Osteoblast (primary cell): ENCODE results near the gene PRRG2. TPM values are rescaled to one million over a fixed set of nuclear protein-coding genes. Genes with fewer than 3 reads are reported as not detected.

ENCODE experiments used
- DNase-seq: peaks from one replicate; pipeline ENCODE4 v3.0.0; 2011; ENCODE audit warnings: low spot score, mixed read lengths; ENCODE audit not compliant: insufficient read length; ENCODE audit errors: missing footprints
- H2AFZ ChIP-seq: 2 replicates; pipeline ENCODE4 v1.6.0; 2011; ENCODE audit warnings: mild to moderate bottlenecking, low read length
- H3K27ac ChIP-seq: 2 replicates; pipeline ENCODE4 v1.5.1; 2011; ENCODE audit warnings: mild to moderate bottlenecking, low read depth, low read length, moderate library complexity
- H3K27me3 ChIP-seq: 2 replicates; pipeline ENCODE4 v1.6.0; 2012; ENCODE audit warnings: mild to moderate bottlenecking, control low read depth, inconsistent platforms, low read length, moderate library complexity; ENCODE audit not compliant: insufficient read depth
- H3K36me3 ChIP-seq: 2 replicates; pipeline ENCODE4 v1.5.1; 2011; ENCODE audit warnings: mild to moderate bottlenecking, low read length, control low read depth, moderate library complexity; ENCODE audit not compliant: insufficient read depth
- H3K4me1 ChIP-seq: 2 replicates; pipeline ENCODE4 v1.5.1; 2011; ENCODE audit warnings: mild to moderate bottlenecking, low read length, control low read depth, moderate library complexity; ENCODE audit not compliant: insufficient read depth
- H3K4me2 ChIP-seq: 2 replicates; pipeline ENCODE4 v1.6.0; 2011; ENCODE audit warnings: mild to moderate bottlenecking, low read length; ENCODE audit not compliant: insufficient read depth
- H3K4me3 ChIP-seq: fragments of 200-600 bp; sonication (generic); 3 replicates; pipeline ENCODE4 v1.5.1; 2012; ENCODE audit warnings: mild to moderate bottlenecking, low read length, inconsistent platforms; ENCODE audit not compliant: insufficient read depth
- H3K79me2 ChIP-seq: 2 replicates; pipeline ENCODE4 v1.6.0; 2012; ENCODE audit warnings: mild to moderate bottlenecking, low read length, control low read depth, inconsistent platforms; ENCODE audit not compliant: insufficient read depth
- H3K9me3 ChIP-seq: 2 replicates; pipeline ENCODE4 v1.5.1; 2011; ENCODE audit warnings: low read depth, low read length, control low read depth
- H4K20me1 ChIP-seq: 2 replicates; pipeline ENCODE4 v1.6.0; 2012; ENCODE audit warnings: mild to moderate bottlenecking, low read length, control low read depth; ENCODE audit not compliant: insufficient read depth
- total RNA-seq: library from RNA; depleted of rRNA; stranded (reverse); fragments of >200 nt; gene quantifications from 2 replicates; pipeline ENCODE4 v1.2.3, GENCODE V29; 2012
- TF ChIP-seq, protein P1 (sequence below): IDR thresholded peaks from 2 replicates; pipeline ENCODE4 v1.5.1; 2011; ENCODE audit warnings: mild to moderate bottlenecking, low read depth, low read length, moderate library complexity; ENCODE audit errors: extremely low read depth

The PRRG2 gene
- total RNA-seq, 1 donor = under 0.01 TPM

DNA sequence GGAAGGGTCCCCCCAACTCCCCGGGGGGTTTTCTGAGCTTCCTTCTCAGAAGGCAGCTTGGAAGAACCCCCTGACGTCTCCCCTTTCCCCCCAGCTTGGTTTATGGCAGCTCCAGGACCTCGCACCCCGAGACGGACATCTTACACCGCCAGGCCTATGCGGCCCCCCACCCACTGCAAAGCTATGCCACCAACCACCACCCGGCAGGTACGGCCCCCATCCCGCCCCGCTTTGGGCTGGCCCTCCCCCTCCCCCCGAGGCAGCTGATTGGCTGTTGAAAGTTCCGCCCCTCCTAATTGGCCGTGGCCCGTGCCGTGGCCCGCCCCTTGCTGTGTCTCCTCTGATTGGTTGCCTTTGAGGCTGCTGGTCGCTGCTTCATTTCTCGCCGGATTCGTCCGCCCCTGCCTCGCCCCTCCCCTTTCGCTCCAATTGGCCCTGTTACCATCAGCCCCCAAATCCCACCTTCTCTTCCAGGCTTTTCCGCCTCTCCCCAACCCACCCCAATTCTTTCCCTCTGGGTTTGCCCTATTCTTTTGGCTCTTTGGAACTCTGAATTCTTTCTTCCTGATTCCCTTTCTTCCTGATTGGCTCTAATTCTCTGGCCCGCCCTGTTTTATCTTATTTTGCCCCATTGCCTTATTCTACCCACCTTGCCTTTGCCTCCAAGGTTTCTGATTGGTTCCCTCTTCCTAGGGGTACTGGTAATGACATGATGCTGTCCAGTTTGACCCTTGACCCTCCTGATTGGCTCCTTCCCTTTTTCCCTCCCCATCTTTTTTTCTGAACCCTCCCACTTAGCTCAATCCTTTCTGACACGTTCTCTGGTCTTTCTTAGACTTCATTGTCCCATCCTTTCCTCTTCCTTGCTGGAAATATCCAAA, 12.4 kb downstream of the PRRG2 start:
- peak; percentile 100 for DNase-seq
- peak overlapping the region; percentile 90 for H3K4me2 ChIP-seq
- peaks cover 45% of the 10 kb centered on the region for H3K79me2 ChIP-seq
- TF ChIP-seq, protein P1, sequence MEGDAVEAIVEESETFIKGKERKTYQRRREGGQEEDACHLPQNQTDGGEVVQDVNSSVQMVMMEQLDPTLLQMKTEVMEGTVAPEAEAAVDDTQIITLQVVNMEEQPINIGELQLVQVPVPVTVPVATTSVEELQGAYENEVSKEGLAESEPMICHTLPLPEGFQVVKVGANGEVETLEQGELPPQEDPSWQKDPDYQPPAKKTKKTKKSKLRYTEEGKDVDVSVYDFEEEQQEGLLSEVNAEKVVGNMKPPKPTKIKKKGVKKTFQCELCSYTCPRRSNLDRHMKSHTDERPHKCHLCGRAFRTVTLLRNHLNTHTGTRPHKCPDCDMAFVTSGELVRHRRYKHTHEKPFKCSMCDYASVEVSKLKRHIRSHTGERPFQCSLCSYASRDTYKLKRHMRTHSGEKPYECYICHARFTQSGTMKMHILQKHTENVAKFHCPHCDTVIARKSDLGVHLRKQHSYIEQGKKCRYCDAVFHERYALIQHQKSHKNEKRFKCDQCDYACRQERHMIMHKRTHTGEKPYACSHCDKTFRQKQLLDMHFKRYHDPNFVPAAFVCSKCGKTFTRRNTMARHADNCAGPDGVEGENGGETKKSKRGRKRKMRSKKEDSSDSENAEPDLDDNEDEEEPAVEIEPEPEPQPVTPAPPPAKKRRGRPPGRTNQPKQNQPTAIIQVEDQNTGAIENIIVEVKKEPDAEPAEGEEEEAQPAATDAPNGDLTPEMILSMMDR = no peak
- peaks cover 25% of the 10 kb centered on the region for H3K36me3 ChIP-seq
- H2AFZ ChIP-seq = peak overlapping the region; percentile 78
- H3K27ac ChIP-seq = peak overlapping the region; percentile 53
- H3K4me3 ChIP-seq = peak overlapping the region; percentile 87
- H3K4me1 ChIP-seq = peaks cover 22% of the 10 kb centered on the region
- no peaks in the 10 kb centered on the region for H3K27me3 ChIP-seq
- peaks cover 23% of the 10 kb centered on the region for H4K20me1 ChIP-seq
- H3K9me3 ChIP-seq = no peaks in the 10 kb centered on the region

DNA sequence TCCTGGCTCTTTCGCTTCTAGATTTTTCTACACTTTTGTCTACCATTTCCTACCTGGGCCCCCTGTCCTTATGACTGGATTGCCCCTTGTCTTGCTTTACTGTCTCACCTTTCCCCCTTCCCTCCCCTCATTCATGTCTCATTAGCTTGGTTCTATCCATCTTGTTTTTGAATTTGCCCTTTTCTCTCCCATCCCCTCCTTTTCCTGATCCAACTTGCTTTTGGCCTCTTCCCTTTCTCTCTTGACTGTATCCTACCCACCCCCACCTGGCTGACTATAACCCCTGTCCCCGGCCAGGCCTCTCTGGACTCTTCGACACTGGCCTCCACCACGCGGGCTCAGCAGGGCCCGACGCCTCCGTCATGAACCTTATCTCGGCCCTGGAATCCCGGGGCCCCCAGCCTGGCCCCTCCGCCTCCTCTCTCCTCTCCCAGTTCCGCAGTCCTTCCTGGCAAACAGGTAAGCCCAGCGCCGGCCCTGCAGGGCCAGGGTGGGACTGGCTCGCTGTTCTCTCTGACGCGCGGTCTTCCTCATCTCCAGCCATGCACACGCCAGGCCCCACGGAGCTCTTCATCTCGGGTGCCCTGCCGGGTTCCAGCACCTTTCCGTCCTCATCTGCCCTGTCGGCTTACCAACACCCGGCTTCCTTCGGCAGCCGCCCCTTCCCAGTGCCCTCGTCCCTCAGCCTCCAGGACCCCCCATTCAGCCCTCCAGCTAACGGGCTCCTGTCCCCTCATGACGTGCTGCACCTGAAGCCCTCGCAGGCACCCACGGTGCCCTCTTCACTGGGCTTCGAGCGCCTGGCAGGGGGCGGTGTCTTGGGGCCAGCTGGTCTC, 13.3 kb downstream of the PRRG2 start:
- Histone ChIP-seq H3K4me1 (peaks cover 22% of the 10 kb centered on the region), H4K20me1 (peaks cover 25% of the 10 kb centered on the region), H3K36me3 (peaks cover 32% of the 10 kb centered on the region), H3K79me2 (peaks cover 54% of the 10 kb centered on the region), H3K4me3 (no peak overlapping the region), H3K27ac (no peak overlapping the region), H3K4me2 (peak overlapping the region; percentile 90), H3K27me3 (no peaks in the 10 kb centered on the region), H2AFZ (no peak overlapping the region), H3K9me3 (no peaks in the 10 kb centered on the region)
- peak; percentile 71 for DNase-seq
- TF ChIP-seq, protein P1 = no peak

DNA sequence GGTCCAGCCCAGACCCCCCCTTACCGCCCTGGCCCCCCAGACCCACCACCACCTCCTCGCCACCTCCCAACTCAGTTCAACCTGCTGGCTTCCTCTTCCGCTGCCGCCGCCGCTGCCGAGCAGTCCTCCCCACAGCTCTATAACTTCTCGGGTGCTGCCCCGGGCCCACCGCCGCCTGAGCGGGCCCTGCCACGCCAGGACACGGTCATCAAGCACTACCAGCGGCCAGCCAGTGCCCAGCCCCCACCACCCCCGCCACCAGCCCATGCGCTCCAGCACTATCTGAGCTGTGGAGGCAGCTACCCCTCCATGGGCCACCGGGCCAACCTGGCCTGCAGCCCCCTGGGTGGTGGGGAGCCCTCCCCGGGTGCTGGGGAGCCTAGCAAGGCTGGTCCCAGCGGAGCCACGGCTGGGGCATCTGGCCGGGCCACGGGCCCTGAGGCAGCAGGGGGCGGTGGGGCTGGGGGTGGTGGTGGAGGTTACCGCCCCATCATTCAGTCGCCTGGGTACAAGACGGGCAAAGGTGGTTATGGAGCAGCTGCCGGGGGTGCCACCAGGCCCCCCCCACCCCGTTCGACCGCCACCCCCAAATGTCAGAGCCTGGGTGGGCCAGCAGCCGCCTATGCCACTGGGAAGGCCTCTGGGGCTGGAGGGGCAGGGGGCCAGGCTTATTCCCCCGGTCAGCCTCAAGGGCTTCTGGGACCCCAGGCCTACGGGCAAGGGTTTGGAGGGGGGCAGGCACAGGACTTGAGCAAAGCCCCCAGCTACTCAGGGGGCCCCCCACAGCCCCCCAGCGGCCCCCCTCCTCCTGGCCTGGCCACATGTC, 14.1 kb downstream of the PRRG2 start:
- peaks cover 39% of the 10 kb centered on the region for H3K36me3 ChIP-seq
- peaks cover 62% of the 10 kb centered on the region for H3K79me2 ChIP-seq
- peaks cover 25% of the 10 kb centered on the region for H4K20me1 ChIP-seq

More for the DNA sequence above, 14.1 kb downstream of the PRRG2 start:
- Histone ChIP-seq H3K4me2 (no peak overlapping the region), H3K9me3 (no peaks in the 10 kb centered on the region), H2AFZ (no peak overlapping the region), H3K4me1 (peaks cover 21% of the 10 kb centered on the region), H3K27ac (no peak overlapping the region), H3K4me3 (no peak overlapping the region), H3K27me3 (no peaks in the 10 kb centered on the region)
- TF ChIP-seq, protein P1 = no peak
- DNase-seq = peak; percentile 73
